ENCODE measurements around the gene SLC16A9. TPM values are rescaled to one million over a fixed set of nuclear protein-coding genes. Genes with fewer than 3 reads are reported as not detected.
"Not testable (repeated sequence)": the region's sequence is repeated elsewhere in the genome, so short reads cannot be mapped to it uniquely, and the experiment has no call there.

The SLC16A9 gene
- total RNA-seq, 1 experiment from 2014 or later, result not detected

DNA sequence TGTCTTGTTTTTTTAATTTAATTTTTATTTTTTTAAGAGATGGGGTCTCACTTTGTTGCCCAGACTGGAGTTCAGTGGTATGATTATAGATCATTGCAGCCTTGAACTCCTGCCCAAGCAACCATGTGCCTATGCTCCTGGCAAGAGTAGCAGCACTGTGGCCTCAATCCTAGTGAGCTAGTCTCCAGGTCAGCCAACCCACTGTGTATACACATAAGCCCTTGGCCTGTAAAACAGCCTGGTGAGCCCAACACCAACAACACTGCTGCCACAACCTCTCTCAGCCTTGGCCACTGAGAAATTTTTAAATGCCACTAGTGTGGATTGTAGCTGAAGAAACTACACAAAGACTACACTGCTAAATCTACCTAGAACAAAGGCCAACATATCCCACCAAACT, 68.0 kb downstream of the SLC16A9 start:
- H3K27me3 ChIP-seq (ENCODE audit: low read length); H3K9me2 ChIP-seq (replicated peaks; ENCODE audit: insufficient read depth, low read length); H2AFZ ChIP-seq (ENCODE audit: low read length); H3K9me3 ChIP-seq (ENCODE audit: low read length); H3K9ac ChIP-seq (ENCODE audit: low read length); H3K36me3 ChIP-seq (ENCODE audit: insufficient read depth, low read length); H3K27ac ChIP-seq (ENCODE audit: low read length); H3K79me2 ChIP-seq (ENCODE audit: low read length); H4K20me1 ChIP-seq (ENCODE audit: insufficient read depth, low read depth, low read length); H3K4me3 ChIP-seq (ENCODE audit: low read length); H3K4me1 ChIP-seq (ENCODE audit: low read length); H3K4me2 ChIP-seq (ENCODE audit: low read depth, low read length, poor library complexity, severe bottlenecking); DNase-seq: not testable (repeated sequence)

DNA sequence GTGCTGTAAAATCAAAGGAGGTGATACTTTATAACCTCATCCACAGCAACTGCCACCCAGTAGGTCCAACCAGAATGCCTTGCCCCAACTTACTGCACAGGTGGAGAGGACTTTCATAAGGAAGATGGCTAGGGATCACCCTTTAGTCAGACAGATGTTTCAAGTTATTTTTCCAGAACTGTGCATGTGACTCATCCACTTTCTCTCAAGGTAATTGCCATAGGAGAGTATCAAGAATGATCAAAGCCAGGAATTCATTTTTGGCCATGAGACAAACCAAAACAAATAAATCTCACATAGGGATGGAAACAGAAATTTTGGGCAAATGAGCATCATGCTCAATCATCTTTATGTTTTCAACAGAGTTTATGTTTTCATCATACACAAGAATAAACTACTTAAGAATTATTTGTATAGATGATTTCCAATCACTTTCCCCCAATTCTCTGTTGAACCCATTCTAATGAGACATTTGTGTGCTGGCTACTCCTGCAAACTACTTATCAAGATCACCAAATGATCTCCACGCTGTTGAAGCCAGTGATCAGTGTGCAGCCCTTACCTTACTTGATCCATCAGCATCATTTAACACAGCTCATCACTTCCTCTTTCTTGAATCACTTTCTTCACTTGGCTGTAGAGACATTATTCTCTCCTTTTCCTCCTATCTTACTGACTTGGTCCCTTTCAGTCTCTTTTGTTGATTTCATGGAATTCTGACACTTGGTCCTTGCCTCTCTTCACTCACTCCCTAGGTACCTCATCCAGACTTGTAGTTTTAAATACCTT, 74.0 kb downstream of the SLC16A9 start:
- Histone ChIP-seq H3K4me3 (ENCODE audit: low read length) (no peak overlapping the region), H2AFZ (ENCODE audit: low read length) (no peak overlapping the region), H3K79me2 (ENCODE audit: low read length) (no peaks in the 10 kb centered on the region), H3K4me1 (ENCODE audit: low read length) (no peaks in the 10 kb centered on the region), H3K36me3 (ENCODE audit: insufficient read depth, low read length) (no peaks in the 10 kb centered on the region), H3K27ac (ENCODE audit: low read length) (no peak overlapping the region), H3K27me3 (ENCODE audit: low read length) (no peaks in the 10 kb centered on the region; the same call in 1 of the 2 replicates), H3K9me2 (replicated peaks; ENCODE audit: insufficient read depth, low read length) (no peaks in the 10 kb centered on the region), H3K4me2 (ENCODE audit: low read depth, low read length, poor library complexity, severe bottlenecking) (no peak overlapping the region), H4K20me1 (ENCODE audit: insufficient read depth, low read depth, low read length) (no peaks in the 10 kb centered on the region), H3K9ac (ENCODE audit: low read length) (no peak overlapping the region), H3K9me3 (ENCODE audit: low read length) (no peaks in the 10 kb centered on the region)
- peak; percentile 49 for DNase-seq

DNA sequence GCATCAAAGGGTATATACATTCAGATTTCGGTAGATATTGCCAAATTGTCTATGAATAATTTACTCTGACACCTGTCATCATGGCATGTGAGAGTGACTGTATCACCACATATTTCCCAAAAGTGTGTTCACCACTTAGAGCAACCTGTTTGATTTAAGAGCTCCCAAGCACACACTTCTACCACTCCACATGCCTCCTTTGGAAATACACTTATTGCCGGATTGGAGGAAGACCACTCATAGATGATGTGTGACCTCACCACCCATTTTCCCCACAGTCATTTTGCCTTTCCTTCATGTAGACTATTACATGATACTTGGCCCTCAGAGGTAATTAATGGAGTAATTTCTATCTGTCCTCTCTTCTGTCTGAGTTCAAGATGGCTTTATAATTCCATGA, 75.5 kb downstream of the SLC16A9 start:
- Histone ChIP-seq H3K4me2 (ENCODE audit: low read depth, low read length, poor library complexity, severe bottlenecking) (no peak overlapping the region), H3K27ac (ENCODE audit: low read length) (no peak overlapping the region), H3K9me3 (ENCODE audit: low read length) (no peaks in the 10 kb centered on the region), H3K9ac (ENCODE audit: low read length) (no peak overlapping the region), H3K9me2 (replicated peaks; ENCODE audit: insufficient read depth, low read length) (no peaks in the 10 kb centered on the region), H3K4me1 (ENCODE audit: low read length) (no peaks in the 10 kb centered on the region), H3K27me3 (ENCODE audit: low read length) (no peaks in the 10 kb centered on the region; the same call in 1 of the 2 replicates), H2AFZ (ENCODE audit: low read length) (no peak overlapping the region), H3K36me3 (ENCODE audit: insufficient read depth, low read length) (no peaks in the 10 kb centered on the region), H3K4me3 (ENCODE audit: low read length) (no peak overlapping the region), H4K20me1 (ENCODE audit: insufficient read depth, low read depth, low read length) (no peaks in the 10 kb centered on the region), H3K79me2 (ENCODE audit: low read length) (no peaks in the 10 kb centered on the region)
- DNase-seq, result no peak

DNA sequence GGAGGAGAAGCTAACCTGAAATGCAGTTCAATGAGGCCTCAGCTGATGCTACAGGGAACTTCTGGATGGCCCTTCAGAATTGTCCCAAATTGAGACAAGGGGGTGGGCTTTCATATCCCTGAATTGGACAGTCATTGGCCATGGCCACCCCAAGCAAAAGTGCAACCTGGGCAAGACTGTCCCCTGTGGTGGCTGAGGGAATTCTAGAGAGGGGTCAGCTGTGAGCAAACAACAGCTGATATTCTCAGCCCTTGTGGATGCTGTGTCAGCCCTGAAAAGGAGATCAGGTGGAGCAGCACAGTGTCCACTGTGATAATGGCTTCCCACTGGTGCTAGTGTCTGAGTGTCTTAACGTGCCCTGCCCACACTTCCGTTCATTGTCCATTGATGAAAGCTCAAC, 76.6 kb downstream of the SLC16A9 start:
- H3K4me3 ChIP-seq (ENCODE audit: low read length), result no peak overlapping the region
- no peak overlapping the region for H3K4me2 ChIP-seq (ENCODE audit: low read depth, low read length, poor library complexity, severe bottlenecking)
- H3K4me1 ChIP-seq (ENCODE audit: low read length), result no peaks in the 10 kb centered on the region
- no peaks in the 10 kb centered on the region for H3K9me2 ChIP-seq (replicated peaks; ENCODE audit: insufficient read depth, low read length)
- no peaks in the 10 kb centered on the region for H3K36me3 ChIP-seq (ENCODE audit: insufficient read depth, low read length)
- H3K27me3 ChIP-seq (ENCODE audit: low read length), result no peaks in the 10 kb centered on the region; the same call in 1 of the 2 replicates
- H3K9me3 ChIP-seq (ENCODE audit: low read length), result no peaks in the 10 kb centered on the region
- H2AFZ ChIP-seq (ENCODE audit: low read length), result no peak overlapping the region
- DNase-seq, result no peak
- H3K27ac ChIP-seq (ENCODE audit: low read length), result no peak overlapping the region
- H3K9ac ChIP-seq (ENCODE audit: low read length), result no peak overlapping the region
- no peaks in the 10 kb centered on the region for H3K79me2 ChIP-seq (ENCODE audit: low read length)
- no peaks in the 10 kb centered on the region for H4K20me1 ChIP-seq (ENCODE audit: insufficient read depth, low read depth, low read length)

DNA sequence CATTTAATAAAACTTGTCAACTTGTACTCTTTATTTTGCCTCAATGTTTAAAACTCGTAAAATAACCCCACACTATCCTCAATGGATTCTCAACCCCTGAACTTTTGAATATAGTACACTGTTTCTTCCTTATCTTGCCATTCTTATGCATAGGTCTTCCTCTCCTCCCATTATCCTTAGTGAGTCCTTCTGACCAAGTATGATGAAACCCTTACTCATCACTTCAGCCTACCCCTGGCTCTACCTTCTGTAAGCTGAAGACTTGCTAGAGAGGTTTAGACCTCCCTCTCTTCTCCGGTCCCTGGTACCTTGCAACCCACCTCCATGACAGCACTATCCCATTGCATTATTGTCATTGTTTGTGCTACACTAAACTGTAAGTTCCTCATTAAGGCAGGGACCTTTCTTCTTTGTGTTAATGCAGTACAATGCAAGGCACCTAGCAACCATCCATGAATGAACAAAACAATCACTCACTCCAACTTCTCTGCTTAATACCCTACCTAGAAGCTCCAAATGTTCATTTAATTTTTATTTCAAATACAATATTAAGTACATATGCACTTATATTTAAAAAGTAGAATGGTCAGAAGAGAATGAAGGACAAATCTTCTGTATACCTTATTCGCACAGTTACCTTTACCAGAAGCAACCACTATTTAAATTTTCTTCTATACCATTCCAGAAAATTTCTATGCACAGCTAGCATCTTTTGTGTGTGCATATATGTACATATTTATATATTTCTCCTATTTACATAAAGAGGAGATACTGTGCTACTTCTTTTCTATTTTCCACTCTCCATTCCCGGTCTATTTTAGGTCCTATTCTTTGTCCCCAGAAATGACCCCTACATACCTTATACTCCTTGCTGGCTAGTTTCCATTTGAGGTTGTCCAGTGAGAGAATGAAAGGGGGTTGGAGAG, 77.5 kb downstream of the SLC16A9 start:
- no peak overlapping the region for H3K4me2 ChIP-seq (ENCODE audit: low read depth, low read length, poor library complexity, severe bottlenecking)
- no peaks in the 10 kb centered on the region for H3K9me3 ChIP-seq (ENCODE audit: low read length)
- no peaks in the 10 kb centered on the region for H3K4me1 ChIP-seq (ENCODE audit: low read length)
- H3K9ac ChIP-seq (ENCODE audit: low read length), result no peak overlapping the region
- no peak overlapping the region for H3K4me3 ChIP-seq (ENCODE audit: low read length)
- H3K27me3 ChIP-seq (ENCODE audit: low read length), result no peaks in the 10 kb centered on the region; the same call in 1 of the 2 replicates
- no peak overlapping the region for H3K27ac ChIP-seq (ENCODE audit: low read length)
- no peaks in the 10 kb centered on the region for H3K79me2 ChIP-seq (ENCODE audit: low read length)
- no peaks in the 10 kb centered on the region for H3K9me2 ChIP-seq (replicated peaks; ENCODE audit: insufficient read depth, low read length)
- H3K36me3 ChIP-seq (ENCODE audit: insufficient read depth, low read length), result no peaks in the 10 kb centered on the region
- no peaks in the 10 kb centered on the region for H4K20me1 ChIP-seq (ENCODE audit: insufficient read depth, low read depth, low read length)
- H2AFZ ChIP-seq (ENCODE audit: low read length), result no peak overlapping the region
- DNase-seq, result no peak

DNA sequence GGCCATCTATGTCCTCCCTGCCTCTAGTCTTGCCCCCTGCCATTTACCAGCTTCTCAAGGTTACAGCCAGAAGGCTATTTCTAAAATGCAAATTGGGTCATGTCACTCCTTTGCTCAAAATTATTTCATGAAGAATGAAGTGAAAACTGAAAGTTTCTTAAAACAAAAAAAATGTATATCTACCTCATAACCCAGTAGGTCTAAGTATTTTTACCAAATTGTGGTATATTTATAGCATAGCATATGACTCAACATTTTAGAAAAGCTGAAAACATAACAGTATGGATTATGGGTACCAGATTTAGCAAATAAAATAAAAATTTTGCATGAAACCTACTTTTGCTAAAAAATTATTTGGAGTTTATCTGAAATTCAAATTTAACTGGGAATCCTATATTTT, 78.4 kb downstream of the SLC16A9 start:
- Histone ChIP-seq H3K4me2 (ENCODE audit: low read depth, low read length, poor library complexity, severe bottlenecking) (no peak overlapping the region), H3K9me2 (replicated peaks; ENCODE audit: insufficient read depth, low read length) (no peaks in the 10 kb centered on the region), H3K27me3 (ENCODE audit: low read length) (no peaks in the 10 kb centered on the region; the same call in 1 of the 2 replicates), H3K27ac (ENCODE audit: low read length) (no peak overlapping the region), H4K20me1 (ENCODE audit: insufficient read depth, low read depth, low read length) (no peaks in the 10 kb centered on the region), H3K4me3 (ENCODE audit: low read length) (no peak overlapping the region), H3K79me2 (ENCODE audit: low read length) (no peaks in the 10 kb centered on the region), H3K4me1 (ENCODE audit: low read length) (no peaks in the 10 kb centered on the region), H2AFZ (ENCODE audit: low read length) (no peak overlapping the region), H3K9ac (ENCODE audit: low read length) (no peak overlapping the region), H3K36me3 (ENCODE audit: insufficient read depth, low read length) (no peaks in the 10 kb centered on the region), H3K9me3 (ENCODE audit: low read length) (no peaks in the 10 kb centered on the region)
- no peak for DNase-seq

DNA sequence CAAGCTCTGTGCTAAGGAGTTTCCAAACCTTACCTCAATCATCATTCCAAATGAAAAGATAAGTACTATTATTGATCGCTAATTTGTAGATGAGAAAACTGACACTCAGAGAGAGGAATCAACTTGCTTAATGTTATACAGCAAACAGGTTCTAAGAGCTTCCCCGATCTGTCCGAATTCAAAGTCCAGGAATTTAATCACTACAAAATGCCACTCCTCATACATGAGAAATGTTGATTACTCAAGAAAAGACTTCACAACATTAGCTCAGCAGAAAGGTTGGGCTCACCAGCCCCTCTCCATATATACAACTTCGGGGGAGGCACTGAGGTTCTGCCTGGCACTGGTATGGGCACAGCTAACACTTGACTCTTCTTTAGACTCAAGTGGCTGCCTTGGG, 80.7 kb downstream of the SLC16A9 start:
- H3K4me3 ChIP-seq (ENCODE audit: low read length), result no peak overlapping the region
- no peaks in the 10 kb centered on the region for H3K4me1 ChIP-seq (ENCODE audit: low read length)
- H3K27me3 ChIP-seq (ENCODE audit: low read length), result no peaks in the 10 kb centered on the region
- H3K9ac ChIP-seq (ENCODE audit: low read length), result no peak overlapping the region
- H3K79me2 ChIP-seq (ENCODE audit: low read length), result no peaks in the 10 kb centered on the region
- no peaks in the 10 kb centered on the region for H3K9me2 ChIP-seq (replicated peaks; ENCODE audit: insufficient read depth, low read length)
- no peak for DNase-seq
- H3K36me3 ChIP-seq (ENCODE audit: insufficient read depth, low read length), result no peaks in the 10 kb centered on the region
- H2AFZ ChIP-seq (ENCODE audit: low read length), result no peak overlapping the region
- H3K27ac ChIP-seq (ENCODE audit: low read length), result no peak overlapping the region
- H3K9me3 ChIP-seq (ENCODE audit: low read length), result no peaks in the 10 kb centered on the region
- H3K4me2 ChIP-seq (ENCODE audit: low read depth, low read length, poor library complexity, severe bottlenecking), result no peak overlapping the region
- no peaks in the 10 kb centered on the region for H4K20me1 ChIP-seq (ENCODE audit: insufficient read depth, low read depth, low read length)

DNA sequence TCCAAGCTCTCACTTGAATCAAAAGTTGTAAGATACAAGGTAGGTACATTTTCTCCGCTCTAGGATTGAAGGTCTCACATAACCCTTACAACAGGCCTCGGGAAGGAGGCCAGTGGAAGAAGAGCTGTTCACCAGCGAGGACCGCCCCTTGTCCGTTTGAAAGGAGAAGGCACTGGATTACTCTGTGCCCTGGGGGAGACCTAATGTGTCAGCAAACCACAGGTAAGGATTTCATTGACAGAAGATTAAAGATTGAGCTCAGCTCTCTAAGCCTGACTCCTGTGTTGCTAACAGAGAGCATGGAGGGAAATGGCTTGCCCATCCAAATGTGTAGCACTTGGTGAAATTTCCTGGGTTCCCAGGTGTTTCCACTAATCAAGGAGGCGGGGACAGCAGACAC, 81.2 kb downstream of the SLC16A9 start:
- H3K4me3 ChIP-seq (ENCODE audit: low read length), result no peak overlapping the region
- no peak for DNase-seq

More for the DNA sequence above, 81.2 kb downstream of the SLC16A9 start:
- H3K27me3 ChIP-seq (ENCODE audit: low read length), result no peaks in the 10 kb centered on the region
- H3K36me3 ChIP-seq (ENCODE audit: insufficient read depth, low read length), result no peaks in the 10 kb centered on the region
- H3K9me2 ChIP-seq (replicated peaks; ENCODE audit: insufficient read depth, low read length), result no peaks in the 10 kb centered on the region
- no peaks in the 10 kb centered on the region for H3K9me3 ChIP-seq (ENCODE audit: low read length)
- H4K20me1 ChIP-seq (ENCODE audit: insufficient read depth, low read depth, low read length), result no peaks in the 10 kb centered on the region
- no peaks in the 10 kb centered on the region for H3K79me2 ChIP-seq (ENCODE audit: low read length)
- no peak overlapping the region for H3K9ac ChIP-seq (ENCODE audit: low read length)
- H3K4me1 ChIP-seq (ENCODE audit: low read length), result no peaks in the 10 kb centered on the region
- no peak overlapping the region for H3K27ac ChIP-seq (ENCODE audit: low read length)
- no peak overlapping the region for H3K4me2 ChIP-seq (ENCODE audit: low read depth, low read length, poor library complexity, severe bottlenecking)
- no peak overlapping the region for H2AFZ ChIP-seq (ENCODE audit: low read length)

Data from Karpas-422 (cell line).